NCI-H1105 treated with DMSO at 0.1 percent for 48 hours (cell line): ENCODE results near the gene BMPR1A.
"Not testable (repeated sequence)": the region's sequence is repeated elsewhere in the genome, so short reads cannot be mapped to it uniquely, and the experiment has no call there.

Source experiments
- DNase-seq: peaks from one replicate; lab custom pipeline; 2025; lab: John Stamatoyannopoulos, UW

The BMPR1A gene

DNA sequence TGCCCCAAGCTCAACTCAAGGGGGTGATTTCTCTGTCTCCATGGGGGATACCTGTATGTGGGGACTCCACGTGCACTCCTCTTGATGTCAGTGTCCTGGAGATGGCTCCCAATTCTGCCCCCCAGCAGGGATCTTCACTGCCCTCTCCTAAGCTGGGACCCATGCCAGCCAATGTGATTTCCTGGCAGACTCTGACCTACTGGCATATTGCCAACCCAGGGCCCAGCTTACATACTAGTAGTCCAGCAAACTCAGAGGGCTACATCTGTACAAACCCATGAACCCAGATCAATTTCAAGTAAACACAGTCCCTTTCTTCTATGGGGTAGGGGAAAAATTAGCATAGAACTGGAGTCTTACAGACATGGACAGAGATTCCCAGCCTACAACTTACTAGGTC, 26.2 kb upstream of the BMPR1A start:
- peak; percentile 61 for DNase-seq

GRCh38 chr10:86732771-86733170, 23.6 kb upstream of the BMPR1A start:
- no peak for DNase-seq

DNA sequence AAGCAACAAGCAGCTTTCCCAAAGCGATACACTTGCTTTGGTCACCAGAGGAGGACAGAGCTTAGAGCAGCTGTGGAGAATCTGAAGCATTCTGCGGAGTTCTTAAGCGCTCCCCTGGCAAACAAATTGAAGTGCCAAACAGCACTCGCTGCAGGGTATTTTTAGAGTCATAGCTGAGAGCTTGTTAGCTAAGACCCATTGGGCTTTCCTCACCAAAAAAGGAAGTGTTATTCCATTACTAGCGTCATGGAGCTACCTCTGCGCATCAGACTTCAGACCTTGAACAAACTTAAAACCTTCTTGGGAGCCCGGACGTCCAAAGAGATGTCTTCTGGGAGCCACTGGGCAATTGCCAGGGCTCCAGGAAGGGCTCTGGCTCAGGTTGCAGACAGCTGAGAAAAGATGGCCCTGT, 23.2 kb upstream of the BMPR1A start:
- DNase-seq: no peak

GRCh38 chr10:86734207-86734988, 22.0 kb upstream of the BMPR1A start:
- no peak for DNase-seq

- DNase-seq: not testable (repeated sequence)
Measured at GRCh38 chr10:86735278-86735677, 21.1 kb upstream of the BMPR1A start.

DNA sequence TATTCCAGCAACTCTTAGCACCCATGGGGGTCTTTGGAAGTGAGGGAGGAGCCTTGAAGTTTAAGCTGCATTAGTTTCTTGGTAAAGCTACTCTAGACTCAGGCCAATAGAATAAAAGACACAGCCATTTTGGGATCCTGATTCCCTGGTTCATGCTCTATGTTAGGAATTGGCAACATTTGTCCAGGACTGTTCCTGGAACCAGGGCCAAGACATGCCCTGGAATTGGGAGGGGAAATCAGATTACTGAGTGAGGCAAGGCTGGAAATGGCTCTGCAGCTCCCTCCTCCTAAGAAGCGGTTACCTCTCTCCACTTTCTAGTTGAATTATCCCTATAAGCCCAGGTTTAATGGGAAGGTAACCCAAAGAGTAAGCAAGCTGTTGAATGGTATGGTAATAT, 14.2 kb upstream of the BMPR1A start:
- no peak for DNase-seq

DNA sequence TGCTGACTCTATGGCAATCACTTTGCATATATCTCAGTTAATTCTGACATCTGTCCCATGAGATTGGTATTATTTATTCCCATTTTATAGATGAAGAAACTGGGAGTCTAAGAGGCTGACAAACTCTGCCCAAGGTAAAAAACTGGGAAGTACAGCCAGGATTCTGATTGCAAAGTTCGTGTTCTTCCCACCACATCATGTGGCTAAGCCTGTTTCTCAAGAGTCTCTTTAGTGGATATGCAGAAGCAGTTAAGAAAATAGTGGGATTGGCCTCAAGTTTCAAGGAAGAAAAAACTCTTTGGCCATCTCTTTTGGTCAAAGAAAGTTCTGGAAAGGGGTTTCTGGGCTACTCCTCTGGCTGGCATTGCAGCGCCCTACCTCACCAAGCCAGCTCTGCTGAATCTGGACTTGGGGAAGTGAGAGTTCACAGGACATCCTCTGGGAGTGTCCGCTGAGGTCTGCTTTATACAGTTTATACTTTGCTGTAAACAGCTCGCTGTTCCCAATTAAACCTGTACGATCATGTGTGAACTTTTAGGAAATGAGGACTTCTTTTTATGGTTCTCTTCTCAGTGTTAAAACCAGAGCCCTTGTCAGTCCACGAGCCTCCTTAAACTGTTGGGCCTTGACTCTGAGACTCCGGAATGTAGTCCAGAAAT, 12.2 kb upstream of the BMPR1A start:
- DNase-seq: no peak

DNA sequence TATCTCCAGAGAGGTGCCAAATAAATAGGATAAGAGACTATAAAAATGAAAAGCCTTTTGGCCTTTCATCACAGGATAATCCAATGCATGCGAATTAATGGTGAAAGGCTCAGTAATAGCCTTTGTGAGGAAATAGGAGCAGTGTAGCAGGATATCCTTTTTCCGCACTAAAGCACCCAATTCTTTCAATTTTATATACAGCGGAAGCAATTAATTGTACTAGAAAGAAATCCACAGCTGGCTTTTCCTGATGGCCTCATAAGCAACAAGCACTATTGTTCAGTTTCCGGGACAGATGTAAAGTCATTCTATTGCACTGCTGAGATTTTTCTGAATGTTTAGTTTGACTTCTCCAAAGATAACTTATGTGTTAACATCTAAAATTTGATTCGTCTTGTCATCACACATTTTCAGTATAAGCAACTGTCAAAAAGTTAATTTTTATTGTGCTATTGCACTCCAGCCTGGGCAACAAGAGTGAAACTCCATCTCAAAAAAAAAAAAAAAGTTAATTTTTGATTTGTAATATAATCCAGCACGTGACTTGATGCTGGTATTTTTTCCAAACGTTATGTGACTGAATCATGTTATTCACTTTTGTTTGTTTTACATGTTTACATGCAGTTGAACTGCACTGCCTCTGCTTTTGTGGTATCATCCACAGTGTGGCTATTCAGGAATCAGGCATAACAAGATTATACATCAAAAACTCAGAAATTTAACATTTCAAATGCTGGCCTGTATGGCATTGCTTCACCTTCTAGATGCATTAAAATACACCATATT, 8.4 kb upstream of the BMPR1A start:
- no peak for DNase-seq

GRCh38 chr10:86749854-86750253, 6.6 kb upstream of the BMPR1A start:
- DNase-seq: no peak

DNA sequence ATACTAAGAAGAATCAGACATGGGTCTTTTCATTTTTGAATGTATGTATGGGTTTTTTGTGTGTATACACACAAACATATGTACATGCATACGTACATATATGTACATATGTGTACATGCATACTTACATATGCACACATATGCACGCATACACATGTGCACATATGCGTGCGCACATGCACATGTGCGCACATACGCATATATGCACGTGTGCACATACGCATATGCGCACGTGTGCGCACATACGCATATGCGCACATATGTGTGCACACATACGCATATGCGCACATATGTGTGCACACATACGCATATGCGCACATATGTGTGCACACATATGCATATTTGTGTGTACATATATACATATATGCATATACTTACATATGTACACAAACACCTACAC, 4.9 kb upstream of the BMPR1A start:
- DNase-seq: no peak

DNA sequence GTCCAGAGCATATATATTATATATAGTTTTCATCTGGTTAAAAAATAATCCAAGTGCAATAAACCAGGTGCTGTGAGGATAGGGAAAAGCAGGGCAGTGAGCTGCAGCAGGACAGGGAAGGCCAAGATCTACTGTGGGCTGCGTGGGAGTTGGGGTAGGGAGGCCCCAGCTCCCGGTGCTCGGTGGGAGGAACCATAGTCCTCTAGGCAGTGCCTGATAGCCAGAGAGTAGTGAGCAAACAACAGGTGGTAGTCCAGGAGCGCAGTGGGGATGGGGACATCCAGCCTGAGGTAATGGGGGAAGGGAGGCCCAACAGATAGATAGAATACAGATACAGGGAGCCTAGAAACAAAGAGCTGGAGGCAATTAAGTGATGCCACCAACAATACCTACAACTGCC, 4.1 kb upstream of the BMPR1A start:
- no peak for DNase-seq

DNA sequence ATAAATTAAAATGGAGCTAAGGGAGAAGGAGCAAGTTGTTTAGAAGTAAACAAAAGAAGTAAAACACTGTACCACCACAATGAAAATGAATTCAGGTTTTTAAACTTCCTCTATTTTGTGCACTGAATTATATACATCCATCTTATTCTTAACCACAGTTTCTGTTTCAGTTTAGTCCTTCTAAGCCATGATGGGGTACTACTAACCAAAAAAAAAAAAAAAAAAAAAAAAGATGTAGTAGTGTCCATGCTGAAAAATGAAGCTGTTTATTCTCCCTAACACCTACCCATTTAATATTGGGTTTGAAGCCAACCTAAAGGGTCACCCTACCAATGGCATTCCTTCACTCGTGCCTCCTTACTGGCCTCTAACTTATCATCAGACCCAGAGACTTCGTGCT, 3.4 kb upstream of the BMPR1A start:
- no peak for DNase-seq

DNA sequence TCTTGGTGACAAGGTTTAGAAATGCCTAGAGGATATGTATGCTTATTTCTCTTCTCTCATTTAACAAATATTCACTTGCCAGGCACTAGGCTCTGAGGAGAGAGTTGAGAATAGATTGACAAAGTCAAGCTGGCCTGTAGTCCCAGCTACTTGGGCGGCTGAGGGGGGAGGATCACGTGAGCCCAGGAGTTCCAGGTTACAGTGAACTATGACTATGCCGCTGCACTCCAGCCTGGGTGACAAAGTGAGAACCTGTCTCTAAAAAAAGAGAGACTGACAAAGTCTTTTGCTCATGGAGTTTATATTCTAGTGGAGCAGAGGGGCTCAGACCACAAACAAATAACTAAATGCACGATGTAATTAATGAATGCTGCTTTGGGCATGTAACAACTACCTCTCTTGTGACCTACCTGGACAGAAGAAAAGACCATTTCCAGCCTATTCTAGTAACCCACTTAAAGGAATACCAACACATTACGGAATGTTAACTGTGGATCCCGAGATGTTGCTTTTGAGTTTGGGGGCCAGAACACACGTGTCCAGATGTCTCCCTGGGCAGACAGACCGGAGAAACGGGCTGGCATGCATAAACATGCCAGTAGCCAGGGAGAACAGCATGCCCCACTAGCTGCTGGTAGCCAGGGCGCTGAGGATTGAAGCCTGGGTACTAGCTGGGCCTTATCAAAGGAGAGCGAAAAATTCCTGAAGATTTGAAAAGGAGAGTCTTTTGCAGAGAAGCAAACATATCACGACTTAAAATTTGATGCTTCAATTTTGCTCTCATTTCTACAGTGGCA, 2.6 kb upstream of the BMPR1A start:
- no peak for DNase-seq

DNA sequence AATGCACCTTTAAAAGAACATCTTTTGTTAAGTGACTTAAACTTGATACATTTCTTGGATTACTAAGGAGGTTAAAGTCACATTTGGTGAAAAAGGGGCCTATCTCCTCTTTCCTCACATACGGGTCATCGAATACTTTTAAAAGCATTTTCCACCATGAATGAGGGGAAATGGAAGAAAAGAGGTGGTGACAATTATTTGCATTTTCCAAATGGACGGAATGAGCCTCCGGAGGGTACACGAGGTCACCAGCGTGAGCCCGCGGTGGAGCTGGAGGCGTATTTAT, 1.0 kb upstream of the BMPR1A start:
- DNase-seq: no peak

GRCh38 chr10:86755740-86756510, 494 bp upstream of the BMPR1A start:
- DNase-seq: peak; percentile 78

DNA sequence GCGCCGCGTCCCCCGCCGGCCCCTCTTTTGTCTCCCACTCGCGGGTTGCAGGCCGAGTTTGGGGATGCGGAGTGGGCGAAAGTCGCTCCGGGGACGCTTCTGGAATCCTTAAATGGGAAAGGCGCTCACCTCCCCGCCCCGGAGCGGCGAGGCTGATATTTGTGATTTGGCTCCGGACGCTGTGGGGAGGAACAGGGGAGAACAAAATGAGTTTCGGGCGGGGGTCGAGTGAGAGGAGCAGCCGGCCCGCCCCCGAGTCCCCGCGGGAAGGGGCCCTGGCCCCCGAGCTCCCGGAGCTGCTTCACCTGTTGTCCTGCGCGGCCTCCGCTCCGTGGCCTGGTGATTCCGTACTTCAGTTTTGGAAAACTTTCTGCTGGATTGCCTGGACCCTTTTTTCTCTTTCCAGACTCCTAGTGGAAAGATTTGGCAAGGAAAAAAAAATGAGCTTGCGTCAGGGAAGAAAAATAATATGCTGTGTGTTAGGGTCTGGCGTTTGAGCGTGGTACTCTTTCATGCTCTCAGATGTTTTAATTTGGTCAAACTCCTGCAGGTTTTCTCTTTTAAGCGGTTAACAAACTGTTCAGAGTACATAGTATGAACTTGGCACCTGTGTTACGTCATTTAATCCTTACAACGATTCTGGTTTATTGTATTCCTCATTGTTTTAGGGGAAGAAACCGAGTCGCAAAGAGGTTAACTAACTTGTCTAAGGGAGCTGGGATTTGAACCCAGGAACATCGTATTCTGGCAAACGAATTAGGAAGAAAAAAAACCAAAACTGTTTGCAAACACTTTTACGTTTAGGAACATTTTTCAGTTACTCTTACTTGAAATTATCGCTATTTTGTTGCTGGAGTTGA, 924 bp downstream of the BMPR1A start:
- DNase-seq: peak; percentile 8

DNA sequence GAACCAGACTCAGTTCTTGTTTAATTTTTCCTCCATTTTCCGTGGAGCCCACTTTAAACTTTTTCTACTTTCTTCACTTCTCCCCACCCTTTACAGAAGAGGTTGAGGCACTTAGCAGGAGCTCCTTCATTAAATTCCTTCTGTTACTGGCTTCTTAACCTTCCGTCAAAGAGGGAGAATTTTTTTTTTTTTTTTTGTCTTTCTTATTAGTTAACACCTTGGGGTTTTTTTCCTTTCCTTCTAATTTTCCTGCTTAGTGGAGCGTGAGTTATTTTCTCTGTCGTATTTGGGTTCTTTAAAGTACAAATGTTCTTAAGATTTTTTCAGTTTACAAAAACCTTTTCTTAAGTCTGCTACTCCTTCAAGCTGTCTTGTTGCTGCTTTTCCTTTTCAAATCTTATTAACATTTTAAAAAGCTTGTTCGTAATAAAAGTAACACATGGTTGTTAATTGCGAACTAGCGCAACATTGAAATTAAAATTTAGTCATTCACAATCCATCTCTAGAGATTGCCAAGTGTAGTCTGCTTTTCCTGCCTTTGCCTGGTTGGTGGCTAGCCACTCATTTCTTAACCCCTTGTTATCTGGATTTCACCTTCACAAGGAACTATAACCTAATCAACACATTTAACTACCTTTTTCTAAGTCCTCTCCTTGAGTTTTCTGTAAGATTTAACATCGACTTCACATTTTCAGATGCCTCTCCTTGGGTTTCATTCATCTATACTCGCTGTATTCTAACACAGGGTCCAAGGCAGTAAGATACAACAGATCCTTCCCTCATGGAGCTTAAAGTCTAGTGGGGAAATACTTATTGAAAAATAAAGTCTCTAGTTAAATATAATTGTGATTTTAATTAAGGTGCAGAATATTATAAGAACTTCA, 2.0 kb downstream of the BMPR1A start:
- no peak for DNase-seq

- no peak for DNase-seq
Measured at GRCh38 chr10:86759073-86759672, 2.8 kb downstream of the BMPR1A start.

- DNase-seq: no peak
Measured at GRCh38 chr10:86763404-86763803, 7.0 kb downstream of the BMPR1A start.
